Stomach (tissue), 19 donors: Measurements from ENCODE around the gene AMBP. TPM values are rescaled to one million over a fixed set of nuclear protein-coding genes. Genes with fewer than 3 reads are reported as not detected.

Experiments
- DNase-seq, 2 donors: peaks; one replicate each; pipeline versions ENCODE4 v3.0.0 to v3.0.0-alpha.2; 2013 to 2019
- H3K27ac ChIP-seq, 5 donors: fragments of 200-600 bp in 4 of 5; sonication (generic) in 4 of 5; one replicate each; pipeline ENCODE4 v1.5.1; 2013 to 2019; ENCODE audit warnings: mild to moderate bottlenecking in 1 of 5, moderate library complexity in 1 of 5
- H3K27me3 ChIP-seq, 3 donors: fragments of 200-600 bp; sonication (generic); one replicate each; pipeline ENCODE4 v1.5.1; 2017 to 2019; ENCODE audit warnings: mixed run types in 1 of 3
- H3K36me3 ChIP-seq, 4 donors: fragments of 200-600 bp; sonication (generic); 1 replicate in 3 of 4; 2 replicates in 1 of 4; pipeline ENCODE4 v1.5.1; 2016 to 2019
- H3K4me1 ChIP-seq, 4 donors: fragments of 200-600 bp; sonication (generic); one replicate each; pipeline ENCODE4 v1.5.1; 2016 to 2019
- H3K4me3 ChIP-seq, 4 donors: fragments of 200-600 bp; sonication (generic) in 3 of 4; one replicate each; pipeline ENCODE4 v1.5.1; 2016 to 2019; ENCODE audit warnings: mild to moderate bottlenecking in 1 of 4
- H3K9me3 ChIP-seq, 4 donors: fragments of 200-600 bp; sonication (generic); one replicate each; pipeline ENCODE4 v1.5.1; 2016 to 2019
- EP300 ChIP-seq: sonication (generic); formaldehyde crosslinking; IDR thresholded peaks from one replicate; pipeline ENCODE4 v1.6.1; 2017; ENCODE audit warnings: antibody characterized with exemption
- POLR2A ChIP-seq, 4 donors: fragments of 450-650 bp; IDR thresholded peaks; one replicate each; pipeline ENCODE4 v1.6.1; 2016; ENCODE audit warnings: antibody characterized with exemption in 4 of 4, control low read depth in 2 of 4, mild to moderate bottlenecking in 1 of 4, moderate library complexity in 1 of 4
- POLR2AphosphoS5 ChIP-seq, 3 donors: sonication (generic); formaldehyde crosslinking; IDR thresholded peaks; one replicate each; pipeline ENCODE4 v1.6.1; 2016; ENCODE audit warnings: antibody characterized with exemption in 3 of 3
- WGBS, 5 donors: extraction: QIAGEN DNeasy Blood & Tissue Kit in 3 of 5; methylation state at CpG; one replicate each; pipeline versions ENCODE4 v1.1.5 to v1.1.7; 2013 to 2018; 5-methylcytosine and 5-hydroxymethylcytosine counted together
- intact Hi-C: fragments of 100-400 bp; cut with DNase I; formaldehyde crosslinking; loops from one replicate; pipeline ENCODE4 v1.15.1; 2023; ENCODE audit warnings: low total_unique reads
- long read RNA-seq, 10 donors: transcript quantifications; one replicate each; lab custom pipeline, GENCODE V29; 2026
- polyA plus RNA-seq, 3 donors: library from polyadenylated mRNA; stranded (reverse); fragments of 200-250 nt; gene quantifications; one replicate each; pipeline ENCODE4 v1.2.3, GENCODE V29; 2013
- total RNA-seq, 5 donors: library from RNA; depleted of rRNA; stranded (reverse); fragments of >200 nt; gene quantifications; one replicate each; pipeline versions ENCODE4 v1.1.0 to v1.2.3, GENCODE V29; 2014 to 2016
- TF ChIP-seq, protein P1 (sequence below), 7 experiments: fragments of 450-650 bp in 4 of 7; fragments of 200-600 bp in 3 of 7; sonication (generic) in 3 of 7; IDR thresholded peaks; one replicate each; pipeline ENCODE4 v1.5.1; 2016 to 2019; ENCODE audit warnings: antibody characterized with exemption in 7 of 7, control low read depth in 2 of 7, mild to moderate bottlenecking in 1 of 7
- donor health status: healthy with polysubstance abuse.
- donor health status: Bipolar disorder and iron deficiency.
- donor health status: healthy.

The AMBP gene
- total RNA-seq = 1 to 10 TPM in 2 of 5 donors, under 1 TPM in 1, not detected in 2; 0.89 to 3.3 (median 2.3) TPM
- polyA plus RNA-seq = 1 to 10 TPM; 1.4 to 2.9 (median 2.6) TPM
- long read RNA-seq, donor 1, partial matches to known transcripts = 0 of 2 reads
- long read RNA-seq, donor 1, other reads (novel, unspliced or antisense) = 0 of 2 reads
- long read RNA-seq, donor 2, partial matches to known transcripts = 0 of 3 reads
- long read RNA-seq, donor 2, other reads (novel, unspliced or antisense) = 0 of 3 reads
- long read RNA-seq, donor 3, partial matches to known transcripts = 0 of 1 reads
- long read RNA-seq, donor 3, other reads (novel, unspliced or antisense) = 0 of 1 reads
- long read RNA-seq, donor 4 = 0 reads
- long read RNA-seq, donor 5, partial matches to known transcripts = 0 of 4 reads
- long read RNA-seq, donor 5, other reads (novel, unspliced or antisense) = 0 of 4 reads
- long read RNA-seq, donor 6 = 0 reads
- long read RNA-seq, donor 7, partial matches to known transcripts = 0 of 2 reads
- long read RNA-seq, donor 7, other reads (novel, unspliced or antisense) = 0 of 2 reads
- long read RNA-seq, donor 8 = 0 reads
- long read RNA-seq, donor 9, partial matches to known transcripts = 0 of 4 reads
- long read RNA-seq, donor 9, other reads (novel, unspliced or antisense) = 0 of 4 reads
- long read RNA-seq, donor 10, partial matches to known transcripts = 0 of 2 reads
- long read RNA-seq, donor 10, other reads (novel, unspliced or antisense) = 0 of 2 reads

GRCh38 chr9:114078021-114078780 lies at the start of gene AMBP:
Gene AMBP, minus strand, starts transcription at chr9:114078300. Its CDS starts 91 bp downstream, at chr9:114078209.
- intact Hi-C loops = no loop called here
- H3K4me1 ChIP-seq = peaks cover 39 to 62% (median 50%) of the 10 kb centered on the region in 4 donors
- TF ChIP-seq, protein P1, sequence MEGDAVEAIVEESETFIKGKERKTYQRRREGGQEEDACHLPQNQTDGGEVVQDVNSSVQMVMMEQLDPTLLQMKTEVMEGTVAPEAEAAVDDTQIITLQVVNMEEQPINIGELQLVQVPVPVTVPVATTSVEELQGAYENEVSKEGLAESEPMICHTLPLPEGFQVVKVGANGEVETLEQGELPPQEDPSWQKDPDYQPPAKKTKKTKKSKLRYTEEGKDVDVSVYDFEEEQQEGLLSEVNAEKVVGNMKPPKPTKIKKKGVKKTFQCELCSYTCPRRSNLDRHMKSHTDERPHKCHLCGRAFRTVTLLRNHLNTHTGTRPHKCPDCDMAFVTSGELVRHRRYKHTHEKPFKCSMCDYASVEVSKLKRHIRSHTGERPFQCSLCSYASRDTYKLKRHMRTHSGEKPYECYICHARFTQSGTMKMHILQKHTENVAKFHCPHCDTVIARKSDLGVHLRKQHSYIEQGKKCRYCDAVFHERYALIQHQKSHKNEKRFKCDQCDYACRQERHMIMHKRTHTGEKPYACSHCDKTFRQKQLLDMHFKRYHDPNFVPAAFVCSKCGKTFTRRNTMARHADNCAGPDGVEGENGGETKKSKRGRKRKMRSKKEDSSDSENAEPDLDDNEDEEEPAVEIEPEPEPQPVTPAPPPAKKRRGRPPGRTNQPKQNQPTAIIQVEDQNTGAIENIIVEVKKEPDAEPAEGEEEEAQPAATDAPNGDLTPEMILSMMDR (IDR thresholded peaks at IDR 0.05) = no peak
- no peak for TF ChIP-seq POLR2AphosphoS5 (IDR thresholded peaks at IDR 0.05)
- no peak for TF ChIP-seq EP300
- no peak for TF ChIP-seq POLR2A (IDR thresholded peaks at IDR 0.05)
- DNase-seq = peak; percentile 64 to 84
- no peaks in the 10 kb centered on the region for H3K9me3 ChIP-seq
- peak within 1 kb of the TSS in 2 of 5 donors; percentile 2 to 18 for H3K27ac ChIP-seq
- 30 to 48% (median 34%) methylated on average over 9 to 16 of the region's 16 CpGs for WGBS, 5 donors
- H3K36me3 ChIP-seq = no peaks in the 10 kb centered on the region
- peaks cover 0 to 7% (median 0%) of the 10 kb centered on the region in 3 donors for H3K27me3 ChIP-seq
- H3K4me3 ChIP-seq = no peak within 1 kb of the TSS

DNA sequence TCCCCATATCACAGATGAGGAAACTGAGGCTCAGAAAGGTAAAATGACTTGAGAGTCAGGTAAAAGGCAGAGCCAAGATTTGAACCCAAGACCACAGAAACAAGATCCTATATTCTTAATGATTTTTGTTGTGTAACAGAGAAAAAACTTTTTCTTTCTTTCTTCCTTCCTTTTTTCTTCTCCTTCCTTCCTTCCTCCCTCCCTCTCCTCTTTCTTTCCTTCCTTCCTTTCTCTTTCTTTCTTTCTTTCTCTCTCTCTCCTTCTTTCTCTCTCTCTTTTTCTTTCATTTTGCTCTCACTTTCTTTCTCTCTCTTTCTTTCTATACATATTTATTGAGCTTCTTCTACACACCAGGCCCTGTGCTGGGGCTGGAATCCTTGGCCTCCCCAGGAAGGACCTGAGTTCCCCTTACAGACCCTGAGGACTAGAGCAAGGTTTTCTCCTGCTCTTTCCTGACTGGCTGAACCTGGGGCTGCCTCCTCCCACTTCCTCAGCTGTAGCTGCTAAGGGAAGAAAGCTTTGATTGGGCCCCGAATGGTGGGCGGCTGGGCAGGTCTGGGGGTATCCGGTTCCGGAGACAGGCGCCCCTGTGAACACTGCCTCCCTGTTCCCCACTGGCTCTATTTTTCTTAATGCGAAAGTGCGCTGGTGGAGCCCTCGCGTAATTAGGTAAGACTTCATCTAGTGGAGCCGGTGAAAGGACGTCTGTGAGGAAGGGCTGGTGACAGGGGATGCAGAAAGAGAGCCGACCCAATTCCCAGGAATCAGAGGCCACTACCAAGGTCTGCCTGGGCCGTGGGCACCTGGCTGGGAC lies 48.4 kb upstream of the AMBP start:
- 70 to 86% (median 76%) methylated on average over 13 of the region's 13 CpGs for WGBS, 5 donors
- Histone ChIP-seq H3K9me3 (peaks cover 0 to 13% (median 12%) of the 10 kb centered on the region in 4 donors), H3K27ac (no peak overlapping the region), H3K27me3 (no peaks in the 10 kb centered on the region), H3K4me3 (no peak overlapping the region), H3K4me1 (peaks cover 0 to 14% (median 4%) of the 10 kb centered on the region in 4 donors), H3K36me3 (no peaks in the 10 kb centered on the region)
- DNase-seq = no peak
- no peak for TF ChIP-seq POLR2A (IDR thresholded peaks at IDR 0.05)
- TF ChIP-seq POLR2AphosphoS5 (IDR thresholded peaks at IDR 0.05) = no peak
- TF ChIP-seq, protein P1 (IDR thresholded peaks at IDR 0.05) = no peak
- no peak for TF ChIP-seq EP300
- intact Hi-C loops = no loop called here

- intact Hi-C loops = no loop called here
- Histone ChIP-seq H3K4me1 (peaks cover 0 to 14% (median 4%) of the 10 kb centered on the region in 4 donors), H3K9me3 (peaks cover 0 to 13% (median 12%) of the 10 kb centered on the region in 4 donors), H3K36me3 (no peaks in the 10 kb centered on the region), H3K27me3 (no peaks in the 10 kb centered on the region), H3K27ac (no peak overlapping the region), H3K4me3 (no peak overlapping the region)
- 72 to 96% (median 89%) methylated on average over 5 to 10 of the region's 10 CpGs for WGBS, 5 donors
- no peak for TF ChIP-seq POLR2AphosphoS5 (IDR thresholded peaks at IDR 0.05)
- no peak for DNase-seq
Measured at GRCh38 chr9:114125476-114126013, 47.4 kb upstream of the AMBP start.

DNA sequence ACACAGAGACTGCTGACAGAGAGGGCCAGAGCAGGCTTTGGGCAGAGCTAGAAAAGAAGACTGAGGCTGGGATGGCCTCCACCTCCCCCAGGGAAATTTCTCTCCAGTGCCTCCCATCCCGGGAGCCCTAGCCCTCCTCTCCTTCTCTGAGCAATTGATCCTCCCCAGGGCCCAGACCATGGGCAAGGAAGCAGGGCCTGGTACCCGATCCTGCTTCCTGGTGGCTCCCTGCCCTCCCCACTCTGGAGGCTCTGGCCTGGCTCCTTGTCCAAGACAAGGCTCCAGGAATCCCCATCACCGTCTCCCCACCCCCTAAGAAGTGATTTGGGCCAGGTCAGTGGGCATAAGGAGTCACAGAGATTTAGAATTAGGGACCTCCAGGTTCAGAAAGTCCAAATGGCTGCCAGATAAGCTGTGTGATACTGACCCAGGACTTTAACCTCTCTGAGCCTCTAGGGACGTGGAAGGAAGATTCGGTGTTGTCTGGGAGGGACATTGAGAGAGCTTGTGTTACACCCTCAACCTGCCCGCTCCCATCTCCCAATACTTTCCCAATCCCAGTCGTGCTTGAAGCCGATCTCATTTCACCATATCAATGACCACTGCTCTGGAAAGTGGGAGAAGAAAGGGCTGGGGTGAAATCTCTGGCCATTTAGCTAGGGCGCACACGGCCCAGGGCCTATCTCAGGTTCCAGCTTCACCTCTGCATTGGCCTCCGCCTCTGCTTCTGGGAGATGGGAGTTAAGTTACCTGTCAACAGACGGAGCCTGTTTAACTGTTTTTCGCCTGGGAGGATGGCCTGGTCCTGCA lies 46.8 kb upstream of the AMBP start:
- no peak overlapping the region for H3K4me3 ChIP-seq
- peaks cover 0 to 13% (median 12%) of the 10 kb centered on the region in 4 donors for H3K9me3 ChIP-seq
- H3K36me3 ChIP-seq = no peaks in the 10 kb centered on the region
- DNase-seq = no peak
- H3K4me1 ChIP-seq = peaks cover 0 to 21% (median 6%) of the 10 kb centered on the region in 4 donors
- TF ChIP-seq POLR2AphosphoS5 (IDR thresholded peaks at IDR 0.05) = no peak
- TF ChIP-seq POLR2A (IDR thresholded peaks at IDR 0.05) = no peak
- TF ChIP-seq, protein P1 (IDR thresholded peaks at IDR 0.05) = no peak
- TF ChIP-seq EP300 = no peak
- H3K27me3 ChIP-seq = no peaks in the 10 kb centered on the region
- intact Hi-C loops = no loop called here
- WGBS, 5 donors = 71 to 86% (median 79%) methylated on average over 13 of the region's 13 CpGs
- H3K27ac ChIP-seq = no peak overlapping the region
